ENCODE measurements around the gene KRTDAP. TPM values are rescaled to one million over a fixed set of nuclear protein-coding genes. Genes with fewer than 3 reads are reported as not detected.

The KRTDAP gene
- total and polyA plus RNA-seq, 9 of the 15 experiments (the other 6 are each of a cell fraction or from before 2014, with no cell fraction given) = not detected

GRCh38 chr19:35533201-35533821, 43.0 kb upstream of the KRTDAP start, which contains the start of gene GAPDHS (continued):
- TF ChIP-seq ZNF584 (CRISPR knock-in tag; IDR thresholded peaks at IDR 0.05; ENCODE audit: low read depth) = no peak
- TF ChIP-seq NCOA1 (IDR thresholded peaks at IDR 0.05; ENCODE audit: low read depth) = no peak; the same call in 1 of the 2 replicates
- TF ChIP-seq HDGF (IDR thresholded peaks at IDR 0.05) = no peak
- peak; percentile 62 for TF ChIP-seq ATF1 (CRISPR knock-in tag; IDR thresholded peaks at IDR 0.05)
- peak; percentile 97 for TF ChIP-seq ATF1 (tag; IDR thresholded peaks at IDR 0.05)
- TF ChIP-seq ZBTB12 (CRISPR knock-in tag; IDR thresholded peaks at IDR 0.05) = peak; percentile 42; the same call in 1 of the 2 replicates
- peak; percentile 72 for TF ChIP-seq KHSRP (IDR thresholded peaks at IDR 0.05)
- TF ChIP-seq CLOCK (CRISPR knock-in tag; IDR thresholded peaks at IDR 0.05; ENCODE audit: borderline replicate concordance) = no peak
- no peak for TF ChIP-seq PHF21A (IDR thresholded peaks at IDR 0.05; ENCODE audit: borderline replicate concordance, low read depth)
- TF ChIP-seq PKNOX1 (IDR thresholded peaks at IDR 0.05) = no peak
- TF ChIP-seq CREM (IDR thresholded peaks at IDR 0.05; ENCODE audit: low read depth) = peak; percentile 95
- peak; percentile 61; the same call in 1 of the 2 replicates for TF ChIP-seq ATF3 (IDR thresholded peaks at IDR 0.05)
- TF ChIP-seq ATF3 (CRISPR knock-in tag; conservative IDR thresholded peaks at IDR 0.05) = no peak
- TF ChIP-seq POLR2G (IDR thresholded peaks at IDR 0.05; ENCODE audit: low read depth, low read length) = 0 out of 2 replicates have a peak, but pooled peaks have one; percentile 11

Data from K562 (cell line).